Upper lobe of left lung (tissue), 4 donors: ENCODE data around the gene CCDC33.

Source experiments
- CTCF ChIP-seq, 6 experiments: fragments of 450-650 bp in 4 of 6; fragments of 200-600 bp in 2 of 6; sonication (generic) in 2 of 6; IDR thresholded peaks; one replicate each; pipeline ENCODE4 v1.5.1; 2016 to 2019; ENCODE audit warnings: antibody characterized with exemption in 6 of 6
- POLR2A ChIP-seq, 4 donors: fragments of 450-650 bp; IDR thresholded peaks; one replicate each; pipeline ENCODE4 v1.5.1; 2016 to 2017; ENCODE audit warnings: antibody characterized with exemption in 4 of 4, mild to moderate bottlenecking in 2 of 4
- POLR2AphosphoS5 ChIP-seq, 2 donors: sonication (generic); formaldehyde crosslinking; IDR thresholded peaks; one replicate each; pipeline ENCODE4 v1.5.1; 2017; ENCODE audit warnings: antibody characterized with exemption in 2 of 2

GRCh38 chr15:74199297-74199652, 36.9 kb upstream of the CCDC33 start:
- no peak for TF ChIP-seq CTCF (IDR thresholded peaks at IDR 0.05)
- no peak for TF ChIP-seq POLR2A (IDR thresholded peaks at IDR 0.05)
- TF ChIP-seq POLR2AphosphoS5 (IDR thresholded peaks at IDR 0.05) = no peak
